Eye (tissue), 1 donor: Measurements from ENCODE around the gene SPAG9.
"Not testable (repeated sequence)": the region's sequence is repeated elsewhere in the genome, so short reads cannot be mapped to it uniquely, and the experiment has no call there.

Source experiments
- DNase-seq: peaks from one replicate; pipeline ENCODE4 v3.0.0-alpha.2; 2015

Gene SPAG9

DNA sequence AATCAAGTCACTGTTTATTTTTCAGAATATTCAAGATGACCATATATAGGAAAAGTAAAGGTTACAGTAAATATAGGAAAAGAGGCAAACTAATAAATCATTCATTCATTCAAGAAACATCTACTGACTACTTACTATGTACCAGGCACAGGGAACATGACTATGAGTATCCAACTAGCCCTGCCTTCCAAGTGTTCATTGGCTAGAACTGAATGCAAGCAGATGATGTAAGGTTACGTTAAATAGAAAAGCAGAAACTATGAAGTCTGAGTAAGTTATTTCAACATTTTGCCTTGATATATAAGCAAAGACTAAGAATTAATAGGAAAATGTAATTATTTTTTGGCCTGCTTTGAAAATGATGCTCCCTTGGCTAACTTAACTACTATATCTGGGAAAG is 36.7 kb downstream of the SPAG9 start:
- no peak for DNase-seq

DNA sequence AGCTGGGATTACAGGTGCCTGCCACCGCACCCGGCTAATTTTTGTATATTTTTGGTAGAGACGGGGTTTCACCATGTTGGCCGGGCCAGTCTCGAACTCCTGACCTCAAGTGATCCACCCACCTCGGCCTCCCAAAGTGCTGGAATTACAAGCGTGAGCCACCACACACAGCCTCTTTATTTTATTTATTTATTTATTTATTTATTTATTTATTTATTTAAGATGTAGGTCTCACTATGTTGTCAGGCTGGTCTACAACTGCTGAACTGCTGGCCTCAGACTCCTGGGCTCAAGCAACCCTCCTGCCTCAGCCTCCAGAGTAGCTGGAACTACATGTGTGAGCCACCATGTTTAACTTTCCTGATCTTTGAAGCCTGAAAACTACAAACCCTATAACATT is 37.3 kb downstream of the SPAG9 start:
- DNase-seq, result not testable (repeated sequence)

DNA sequence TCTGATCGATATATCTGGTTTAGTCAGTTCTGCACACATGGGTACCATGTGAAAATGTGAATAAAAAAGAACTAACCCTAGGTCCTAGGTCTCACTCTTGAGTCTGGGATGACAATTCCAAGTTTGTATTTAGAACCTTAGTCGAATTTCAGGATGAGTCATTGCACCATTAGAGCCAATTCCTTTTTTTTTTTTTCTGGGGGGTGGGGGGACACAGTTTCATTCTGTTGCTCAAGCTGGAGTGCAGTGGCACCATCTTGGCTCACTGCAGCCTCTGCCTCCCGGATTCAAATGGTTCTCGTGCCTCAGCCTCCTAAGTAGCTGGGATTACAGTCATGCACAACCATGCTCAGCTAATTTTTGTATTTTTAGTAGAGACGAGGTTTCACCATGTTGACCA is 41.6 kb downstream of the SPAG9 start:
- DNase-seq, result no peak

DNA sequence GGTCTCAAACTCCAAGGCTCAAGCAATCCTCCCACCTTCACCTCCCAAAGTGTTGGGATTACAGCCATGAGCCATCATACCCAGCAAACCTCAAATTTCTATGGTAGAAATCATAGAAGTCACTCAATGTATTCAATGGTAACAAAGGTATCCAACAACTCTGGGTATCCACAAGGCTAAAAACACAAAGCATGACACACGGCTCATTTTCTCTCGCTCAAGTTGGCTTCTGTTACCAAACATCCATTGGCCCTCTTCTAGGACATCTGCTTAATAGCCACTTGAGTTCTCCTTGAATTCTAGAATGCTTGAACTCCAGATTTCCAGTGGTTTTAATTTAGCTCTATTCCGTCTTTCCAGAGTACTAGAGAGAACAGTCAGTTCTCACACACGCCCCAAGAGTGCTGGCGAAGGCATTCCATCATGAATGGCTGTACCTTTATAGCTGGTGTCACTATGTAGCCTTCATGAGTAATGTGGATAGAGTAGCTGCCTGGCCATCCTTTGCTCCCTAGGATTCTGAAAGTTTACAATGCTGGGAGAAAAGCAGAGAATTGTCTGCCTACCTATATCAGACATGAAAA is 42.6 kb downstream of the SPAG9 start:
- no peak for DNase-seq

DNA sequence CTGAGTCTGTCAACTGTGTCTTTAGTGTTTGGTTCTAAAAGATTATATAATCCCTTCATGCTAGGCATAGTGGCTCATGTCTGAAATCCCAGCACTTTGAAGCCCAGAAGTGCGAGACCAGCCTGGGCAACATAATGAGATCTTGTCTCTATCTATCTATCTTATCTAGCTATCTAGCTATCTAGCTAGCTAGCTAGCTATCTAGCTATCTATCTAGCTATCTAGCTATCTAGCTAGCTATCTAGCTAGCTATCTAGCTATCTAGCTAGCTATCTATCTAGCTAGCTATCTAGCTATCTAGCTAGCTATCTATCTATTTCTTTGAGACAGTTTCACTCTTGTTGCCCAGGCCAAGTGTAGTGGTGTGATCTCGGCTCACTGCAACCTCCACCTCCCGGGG is 43.8 kb downstream of the SPAG9 start:
- DNase-seq, result no peak

DNA sequence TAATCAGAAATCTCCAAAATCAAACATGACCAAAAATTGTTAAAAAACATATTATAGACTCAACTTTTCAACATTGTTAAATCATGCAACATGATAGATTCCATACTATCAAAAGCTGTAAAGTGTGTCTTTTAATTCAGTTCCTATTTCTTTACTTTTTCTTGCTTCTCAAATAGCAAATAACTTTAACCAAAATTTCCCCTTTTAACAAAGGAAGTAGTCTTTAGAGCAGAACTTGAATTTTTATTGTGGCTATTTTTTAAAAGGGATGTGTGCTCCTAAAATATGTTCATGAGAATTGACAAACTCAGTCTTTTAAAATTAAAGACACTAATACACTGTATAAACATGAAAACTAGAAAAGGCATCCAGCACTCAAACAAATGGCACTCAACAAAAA is 49.1 kb downstream of the SPAG9 start:
- no peak for DNase-seq

DNA sequence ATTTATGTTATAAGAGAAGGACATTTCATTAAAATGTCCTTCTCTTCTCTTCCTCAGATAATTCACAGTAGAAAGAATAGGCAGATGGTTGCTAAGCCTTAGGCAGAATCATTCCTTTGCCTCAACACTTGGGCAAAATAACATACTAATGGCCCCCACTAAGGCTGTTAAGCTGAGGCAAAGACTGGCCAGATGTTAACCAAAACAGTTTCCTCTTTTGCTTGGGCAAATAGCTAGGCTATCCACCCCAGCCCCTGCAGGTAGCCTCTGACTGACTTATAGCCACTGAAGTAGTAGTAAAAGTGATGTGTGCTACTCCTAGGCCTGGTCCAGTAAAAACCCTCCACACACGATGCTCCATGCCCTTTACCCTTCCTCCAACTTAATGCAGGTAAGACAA is 55.2 kb downstream of the SPAG9 start:
- DNase-seq, result no peak

DNA sequence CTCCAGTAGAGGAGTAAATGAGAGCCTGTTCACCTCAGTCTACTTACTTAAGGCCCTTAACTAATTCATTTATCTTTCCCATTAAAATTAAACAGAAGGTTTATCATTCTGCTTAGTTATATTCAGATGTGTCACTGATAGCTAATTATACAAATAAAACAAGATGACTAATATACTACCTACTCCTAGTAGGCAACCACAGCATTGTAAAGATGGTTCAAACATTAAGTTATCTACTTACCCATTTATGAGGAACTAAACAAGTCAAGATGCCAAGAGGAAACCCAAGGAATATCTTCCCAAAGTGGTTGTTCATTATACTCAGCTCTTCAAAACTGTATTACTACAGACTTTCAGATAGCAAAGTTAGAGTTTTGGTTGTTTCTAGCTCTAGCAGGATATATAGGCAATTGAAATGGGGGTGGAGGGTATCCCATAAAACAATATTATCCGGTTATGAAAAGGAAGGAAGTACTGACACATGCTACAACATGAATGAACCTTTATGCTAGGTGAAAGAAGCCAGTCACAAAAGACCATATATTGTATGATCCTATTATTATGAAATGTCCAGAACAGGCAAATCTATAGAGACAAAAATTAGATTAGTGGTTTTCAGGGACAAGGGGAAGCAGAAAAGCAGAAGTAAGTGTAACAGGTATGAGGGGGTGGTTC is 56.5 kb downstream of the SPAG9 start:
- DNase-seq, result no peak

DNA sequence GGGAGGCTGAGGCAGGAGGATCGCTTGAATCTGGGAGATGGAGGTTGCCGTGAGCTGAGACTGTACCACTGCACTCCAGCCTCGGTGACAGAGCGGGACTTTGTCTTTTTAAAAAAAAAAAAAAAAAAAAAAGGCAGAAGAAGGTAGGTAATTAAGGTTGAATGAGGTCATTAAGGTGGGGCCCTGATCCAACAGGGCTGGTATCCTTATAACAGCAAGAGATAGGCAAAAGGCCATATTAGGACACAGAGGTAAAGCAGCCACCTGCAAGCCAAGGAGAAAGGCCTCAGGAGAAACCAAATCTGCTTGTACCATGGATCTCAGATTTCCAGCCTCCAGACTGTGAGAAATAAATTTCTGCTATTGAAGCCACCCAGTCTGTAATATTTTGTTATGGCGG is 60.3 kb downstream of the SPAG9 start:
- no peak for DNase-seq

DNA sequence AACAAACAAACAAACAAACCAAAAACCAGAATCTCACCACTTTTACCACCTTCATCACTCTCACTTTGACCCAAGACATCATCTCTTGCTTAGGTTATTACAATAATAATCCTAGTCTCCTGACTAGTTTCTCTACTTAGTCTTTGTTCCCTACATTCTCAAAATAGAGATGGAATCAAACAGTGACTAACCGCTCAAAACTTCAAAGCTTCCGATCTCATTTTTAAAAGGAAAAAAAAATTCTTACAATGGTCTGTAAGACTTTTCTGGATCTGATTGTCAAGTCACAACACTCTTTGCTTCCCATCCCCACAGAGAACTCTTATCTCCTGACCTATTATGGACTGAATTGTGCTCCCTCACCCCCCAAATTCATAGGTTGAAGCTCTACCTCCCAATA is 60.9 kb downstream of the SPAG9 start:
- no peak for DNase-seq

DNA sequence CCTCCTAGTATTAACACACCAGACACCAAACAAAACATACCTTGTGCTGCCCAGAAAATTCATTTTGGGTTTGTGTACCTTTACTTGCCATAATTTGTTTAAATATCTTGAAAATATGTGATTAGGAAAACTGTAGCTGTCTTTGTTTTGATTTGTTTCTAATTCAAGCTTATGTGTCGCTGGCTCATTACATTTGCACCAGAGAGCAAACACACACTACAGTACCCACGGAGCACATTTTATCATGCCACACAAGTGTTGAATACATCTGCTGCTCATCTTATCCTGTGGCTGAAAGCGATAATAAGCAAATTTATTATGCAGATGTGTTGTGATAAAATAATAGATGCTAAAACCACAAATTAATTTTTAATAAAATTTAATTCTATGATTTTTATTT is 63.1 kb downstream of the SPAG9 start:
- DNase-seq, result no peak

DNA sequence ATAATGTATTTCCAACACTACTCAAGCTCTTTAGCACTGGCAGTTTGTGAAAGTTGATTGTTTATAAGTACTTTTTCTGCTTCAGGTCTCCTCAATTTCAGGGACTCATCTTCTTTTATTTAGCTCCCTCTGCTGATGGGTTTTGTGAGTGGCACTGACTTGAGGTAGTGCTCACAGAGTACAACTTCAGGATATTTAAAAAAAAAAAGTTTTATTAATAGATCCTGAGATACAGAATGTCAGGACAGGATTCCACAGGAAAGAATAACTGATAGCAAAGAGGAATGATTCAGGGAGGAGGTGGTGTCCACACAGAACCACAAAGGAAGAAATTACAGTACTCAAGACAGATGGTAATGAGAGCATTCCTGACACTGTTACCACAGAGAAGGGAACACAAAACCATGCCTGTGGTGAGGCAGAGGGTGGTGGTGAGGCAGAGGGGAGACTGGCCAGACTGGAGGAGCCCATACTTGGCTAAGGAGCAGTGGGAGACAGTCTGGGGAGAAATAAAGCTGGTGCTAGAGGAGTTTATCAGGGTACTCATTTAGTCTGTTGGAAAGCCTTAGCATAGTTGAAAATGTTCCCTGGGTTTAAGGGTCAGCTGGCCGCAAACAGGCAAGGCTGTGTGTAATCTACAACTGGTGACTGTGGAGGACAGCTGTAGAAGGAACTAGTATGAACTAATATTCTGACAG is 63.7 kb downstream of the SPAG9 start:
- DNase-seq, result peak; percentile 83

DNA sequence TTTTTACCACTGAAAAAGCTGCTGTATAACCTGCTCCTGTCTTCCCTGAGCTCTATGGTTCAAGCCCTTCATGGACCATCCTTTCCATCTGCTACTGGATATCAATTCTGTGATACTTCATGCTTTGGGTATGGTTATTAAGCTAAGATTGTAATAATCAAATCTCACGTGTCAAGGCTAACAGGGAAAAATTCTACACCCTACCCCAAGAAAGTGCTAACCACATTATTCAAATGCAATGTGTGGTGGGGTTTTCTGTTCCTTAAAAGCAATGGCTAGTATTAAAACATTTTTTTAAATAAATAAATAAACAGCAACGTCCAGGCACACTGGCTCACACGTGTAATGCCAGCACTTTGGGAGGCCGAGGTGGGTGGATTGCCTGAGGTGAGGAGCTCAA is 65.9 kb downstream of the SPAG9 start:
- no peak for DNase-seq

DNA sequence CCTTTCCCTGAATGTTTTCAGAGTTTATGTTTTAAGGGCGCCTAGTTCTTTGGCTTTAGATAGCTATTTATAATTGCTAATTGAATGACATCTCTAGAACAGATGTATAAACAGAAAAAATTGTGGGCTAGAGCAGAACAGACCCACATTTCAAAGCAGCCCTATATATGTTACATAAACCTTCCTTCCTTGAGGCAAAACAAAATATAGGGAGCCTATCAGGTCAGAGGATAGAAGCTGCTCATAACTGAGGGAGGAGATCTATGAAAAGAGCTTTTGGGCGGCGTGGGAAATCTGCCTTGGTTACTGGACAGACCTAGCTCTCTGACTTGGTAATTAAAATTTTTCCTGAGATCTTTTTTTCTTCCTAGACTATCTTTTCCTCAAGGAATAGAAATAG is 68.4 kb downstream of the SPAG9 start:
- DNase-seq, result no peak

DNA sequence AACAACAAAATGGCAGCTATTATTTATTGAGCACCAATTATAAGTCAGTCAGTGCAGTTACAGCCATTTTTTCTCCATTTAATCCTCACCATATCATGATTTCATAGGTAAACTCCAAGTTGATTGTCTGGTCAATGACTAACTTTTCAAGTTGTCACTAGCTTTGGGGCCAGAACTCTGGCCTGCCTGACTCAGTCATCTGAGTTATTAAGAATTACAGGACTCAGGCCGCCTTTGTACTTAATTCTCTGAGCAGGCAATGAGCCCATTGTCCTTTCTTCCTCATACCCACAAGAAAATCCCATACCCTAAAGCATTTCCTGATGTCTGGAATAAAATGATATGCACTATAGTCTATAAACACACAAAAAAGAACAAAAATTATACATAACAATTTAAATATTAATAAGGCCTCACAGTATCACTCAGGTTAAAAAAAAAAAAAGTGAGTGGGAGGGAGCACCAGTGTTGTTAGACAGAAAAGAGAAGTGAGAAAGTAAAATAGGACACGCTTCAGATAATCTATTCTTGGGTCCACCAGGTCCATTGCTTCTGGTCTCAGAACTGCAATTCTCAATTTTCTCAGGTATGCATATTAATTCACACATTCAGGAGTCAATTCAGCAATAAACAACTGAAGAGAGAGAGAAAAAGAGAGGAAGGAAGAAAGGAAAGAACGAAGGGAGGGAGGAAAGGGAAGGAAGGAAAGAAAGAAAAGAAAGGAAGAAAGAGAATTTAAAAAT is 70.2 kb downstream of the SPAG9 start:
- no peak for DNase-seq

DNA sequence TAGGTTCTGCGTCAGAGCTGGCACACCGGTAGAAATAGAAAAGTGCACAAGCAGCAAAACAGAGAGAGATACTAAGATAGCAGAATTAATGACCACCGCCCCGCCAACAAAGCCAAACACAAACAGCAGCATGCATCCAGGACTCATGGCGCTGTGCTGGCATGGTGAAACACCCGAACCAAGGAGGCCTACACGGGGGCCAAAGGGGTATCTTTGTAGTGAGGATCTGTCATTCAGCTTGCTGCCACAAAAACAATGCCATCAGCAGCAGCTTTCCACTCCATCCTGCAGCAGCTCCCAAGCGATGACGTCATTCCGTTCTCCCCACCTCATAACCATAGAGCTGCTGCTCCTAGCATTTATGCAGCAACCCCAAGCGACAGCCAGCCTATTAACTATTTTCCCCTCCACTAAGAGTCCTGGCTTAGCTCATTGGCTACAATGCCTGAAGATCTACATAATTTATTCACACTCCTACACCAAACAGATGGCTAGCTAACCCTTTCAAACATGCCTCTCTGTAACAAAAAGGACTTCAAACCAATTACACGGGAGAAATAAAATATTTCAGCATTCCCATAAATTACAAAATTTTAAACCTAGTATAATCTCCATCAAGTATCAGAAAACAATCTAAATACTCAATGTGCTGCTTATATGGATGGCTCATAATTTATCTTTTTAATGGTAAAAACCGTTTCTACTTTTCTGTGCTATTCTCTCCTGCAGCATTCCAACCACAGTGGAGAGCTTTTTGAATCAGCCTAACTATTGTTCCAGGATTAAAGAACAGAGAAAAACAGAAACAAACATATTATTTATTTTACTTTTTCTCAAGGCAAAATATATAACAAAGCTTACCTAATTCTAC is 73.9 kb downstream of the SPAG9 start:
- DNase-seq, result peak; percentile 99

DNA sequence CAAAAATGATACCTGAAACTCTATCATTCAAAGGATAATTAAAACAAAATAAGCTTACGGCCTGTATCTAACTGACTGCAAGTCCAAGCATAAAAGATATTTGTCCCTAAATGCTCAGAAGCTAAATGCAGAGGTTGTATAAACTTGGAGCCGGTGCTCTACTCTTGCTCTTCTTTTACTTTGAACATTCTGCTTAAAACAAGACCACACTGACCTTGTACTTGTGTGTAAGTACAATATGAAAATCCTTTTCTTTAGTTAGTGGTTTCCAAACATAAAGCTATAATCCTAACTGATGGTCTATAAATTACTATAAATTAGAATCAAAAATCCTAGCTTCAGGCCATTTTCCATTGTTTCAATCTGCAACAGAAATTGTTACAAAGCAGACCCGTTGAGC is 74.6 kb downstream of the SPAG9 start:
- DNase-seq, result peak; percentile 78

DNA sequence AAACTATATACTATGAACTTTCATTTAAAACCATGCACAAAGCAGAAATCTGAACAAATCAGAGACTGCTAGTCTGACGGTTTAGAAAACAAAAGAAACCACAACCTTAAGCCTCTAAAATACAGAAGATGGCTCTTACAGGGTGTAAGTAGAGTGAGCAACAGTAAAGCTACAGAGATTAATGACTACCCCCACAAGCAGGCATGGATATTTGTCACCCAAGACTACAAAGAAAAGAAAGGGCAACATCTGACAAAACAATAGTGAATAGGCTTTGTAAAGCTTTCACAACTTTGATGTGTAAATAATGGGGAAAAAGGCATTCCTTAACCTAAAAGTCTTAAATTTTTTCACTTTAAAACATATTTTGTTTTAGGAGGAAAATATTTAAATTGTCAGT is 75.0 kb downstream of the SPAG9 start:
- peak; percentile 74 for DNase-seq

DNA sequence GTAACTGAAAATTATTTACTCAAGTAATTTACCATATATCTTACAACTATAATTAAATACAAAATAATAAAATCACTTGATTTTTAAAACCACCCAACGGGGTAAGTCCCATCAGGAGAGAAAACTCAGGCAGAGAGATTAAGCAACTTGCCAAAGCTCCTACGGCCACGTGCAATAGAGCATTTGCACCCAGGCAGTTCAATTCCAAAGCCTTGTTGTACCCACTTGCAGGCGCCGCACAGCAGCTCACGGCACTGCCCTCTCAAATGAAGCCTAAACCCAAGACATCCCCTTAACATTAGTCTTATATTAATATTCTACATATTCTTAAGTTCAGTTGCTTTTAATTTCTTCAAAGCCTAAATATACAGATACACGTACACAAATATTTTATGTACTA is 75.7 kb downstream of the SPAG9 start:
- DNase-seq, result peak; percentile 69

DNA sequence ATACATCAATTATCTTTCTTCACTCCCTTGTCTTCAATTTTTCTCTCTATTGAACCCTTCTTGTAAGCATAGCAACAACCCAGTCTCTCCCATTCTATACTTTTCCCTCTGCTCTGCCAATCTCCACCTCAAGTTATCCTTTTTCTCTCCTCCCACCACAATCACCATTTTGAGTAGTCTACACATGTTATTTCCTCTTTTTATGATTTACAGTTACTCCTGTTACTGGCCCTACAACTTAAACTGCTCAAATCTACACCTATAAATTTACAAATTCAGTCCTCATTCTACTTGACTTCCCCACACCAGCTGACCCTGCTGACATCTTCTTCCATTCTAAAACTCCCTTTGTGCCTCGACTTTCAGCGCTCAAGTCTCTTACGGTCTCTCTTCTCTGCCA is 84.6 kb downstream of the SPAG9 start:
- DNase-seq, result no peak

DNA sequence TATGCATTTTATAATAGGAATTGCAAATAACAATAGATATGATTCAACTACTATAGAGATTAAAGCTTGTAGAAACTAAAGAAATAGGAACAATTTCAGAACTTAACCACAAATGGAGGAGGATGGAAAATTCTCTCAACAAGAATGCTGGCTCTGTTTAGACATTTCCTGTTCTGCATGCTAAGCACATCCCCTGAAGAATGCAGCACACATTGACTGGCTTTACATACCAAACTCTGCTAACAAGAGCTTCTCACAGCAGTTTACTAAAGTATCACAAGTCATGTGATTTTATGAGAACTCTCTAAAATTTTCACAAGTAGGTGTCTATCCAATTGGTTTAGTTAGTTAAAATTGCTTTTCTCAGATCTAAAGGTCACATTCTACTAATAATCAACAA is 85.2 kb downstream of the SPAG9 start:
- DNase-seq, result peak; percentile 70

DNA sequence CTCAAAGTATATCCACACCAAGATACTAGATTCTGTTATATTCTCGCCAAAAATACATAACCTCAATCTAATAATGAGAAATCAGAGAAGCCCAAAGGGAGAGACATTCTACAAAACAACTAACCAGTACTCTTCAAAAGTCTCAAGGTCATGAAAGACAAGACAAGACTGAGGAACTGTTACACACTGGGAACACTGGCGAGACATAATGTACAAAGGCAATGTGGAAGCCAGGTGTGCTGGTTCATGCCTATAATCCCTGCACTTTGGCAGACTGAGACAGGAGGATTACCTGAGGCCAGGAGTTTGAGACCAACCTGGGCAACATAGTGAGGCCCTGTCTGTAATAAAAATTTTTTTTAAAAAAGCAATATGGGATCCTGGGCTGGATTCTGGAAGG is 85.9 kb downstream of the SPAG9 start:
- no peak for DNase-seq

DNA sequence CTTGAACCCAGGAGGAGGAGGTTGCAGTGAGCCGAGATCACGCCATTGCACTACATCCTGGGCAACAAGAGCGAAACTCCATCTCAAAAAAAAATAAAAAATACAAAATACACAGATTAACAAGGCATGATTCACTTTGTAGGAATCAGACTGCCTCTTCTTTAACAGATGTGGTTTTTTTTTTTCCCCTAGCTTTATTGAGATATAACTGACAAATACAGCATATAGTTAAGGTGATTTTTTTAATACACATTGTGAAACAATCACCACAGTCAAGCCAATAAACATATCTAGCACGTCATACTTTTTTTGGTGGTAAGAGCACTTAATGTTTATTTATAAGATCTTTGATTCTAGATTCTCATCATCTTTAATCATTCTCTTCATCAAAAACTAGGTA is 87.8 kb downstream of the SPAG9 start:
- no peak for DNase-seq
